Measurements from ENCODE around the gene LRTM2.

DNA sequence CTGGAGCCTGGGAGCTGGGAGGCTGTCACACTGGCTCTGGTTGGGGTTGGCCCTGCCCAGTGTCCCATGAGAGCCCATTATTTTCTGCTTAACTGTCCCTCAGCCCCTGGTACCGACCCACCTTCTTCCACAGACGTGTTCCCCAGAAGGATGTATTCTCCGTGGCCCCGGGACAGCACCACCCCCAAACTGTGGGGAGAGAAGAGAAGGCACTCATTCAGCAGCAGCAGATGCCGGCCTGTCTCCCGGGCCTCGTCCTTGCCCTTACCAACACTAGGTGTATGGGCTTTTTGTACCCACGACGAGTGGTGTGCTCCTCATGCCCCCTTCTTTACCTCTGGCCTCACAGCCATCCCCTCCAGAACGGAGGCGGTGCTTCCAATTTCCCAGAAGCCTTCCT is 38.1 kb downstream of the LRTM2 start:
- TF ChIP-seq POLR2AphosphoS5 (IDR thresholded peaks at IDR 0.05; ENCODE audit: low read depth, low read length) (no peak), TAF1 (IDR thresholded peaks at IDR 0.05; ENCODE audit: borderline replicate concordance, insufficient read depth, low read length) (no peak)
- TF ChIP-seq, protein P1, sequence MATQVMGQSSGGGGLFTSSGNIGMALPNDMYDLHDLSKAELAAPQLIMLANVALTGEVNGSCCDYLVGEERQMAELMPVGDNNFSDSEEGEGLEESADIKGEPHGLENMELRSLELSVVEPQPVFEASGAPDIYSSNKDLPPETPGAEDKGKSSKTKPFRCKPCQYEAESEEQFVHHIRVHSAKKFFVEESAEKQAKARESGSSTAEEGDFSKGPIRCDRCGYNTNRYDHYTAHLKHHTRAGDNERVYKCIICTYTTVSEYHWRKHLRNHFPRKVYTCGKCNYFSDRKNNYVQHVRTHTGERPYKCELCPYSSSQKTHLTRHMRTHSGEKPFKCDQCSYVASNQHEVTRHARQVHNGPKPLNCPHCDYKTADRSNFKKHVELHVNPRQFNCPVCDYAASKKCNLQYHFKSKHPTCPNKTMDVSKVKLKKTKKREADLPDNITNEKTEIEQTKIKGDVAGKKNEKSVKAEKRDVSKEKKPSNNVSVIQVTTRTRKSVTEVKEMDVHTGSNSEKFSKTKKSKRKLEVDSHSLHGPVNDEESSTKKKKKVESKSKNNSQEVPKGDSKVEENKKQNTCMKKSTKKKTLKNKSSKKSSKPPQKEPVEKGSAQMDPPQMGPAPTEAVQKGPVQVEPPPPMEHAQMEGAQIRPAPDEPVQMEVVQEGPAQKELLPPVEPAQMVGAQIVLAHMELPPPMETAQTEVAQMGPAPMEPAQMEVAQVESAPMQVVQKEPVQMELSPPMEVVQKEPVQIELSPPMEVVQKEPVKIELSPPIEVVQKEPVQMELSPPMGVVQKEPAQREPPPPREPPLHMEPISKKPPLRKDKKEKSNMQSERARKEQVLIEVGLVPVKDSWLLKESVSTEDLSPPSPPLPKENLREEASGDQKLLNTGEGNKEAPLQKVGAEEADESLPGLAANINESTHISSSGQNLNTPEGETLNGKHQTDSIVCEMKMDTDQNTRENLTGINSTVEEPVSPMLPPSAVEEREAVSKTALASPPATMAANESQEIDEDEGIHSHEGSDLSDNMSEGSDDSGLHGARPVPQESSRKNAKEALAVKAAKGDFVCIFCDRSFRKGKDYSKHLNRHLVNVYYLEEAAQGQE (IDR thresholded peaks at IDR 0.05; ENCODE audit: insufficient read depth in 1 of 2, low read depth in 2 of 2, low read length in 2 of 2): no peak

Measured in PFSK-1 (cell line).